OCI-LY1 (cell line): Measurements from ENCODE around the gene LASP1NB.

ENCODE experiments used
- EZH2 ChIP-seq: fragments of 200-600 bp; sonication (generic), shearing (Covaris generic); IDR thresholded peaks from 2 replicates; pipeline ENCODE4 v1.8.0; 2017; ENCODE audit warnings: borderline replicate concordance, mixed run types, mild to moderate bottlenecking, antibody characterized with exemption, low read length, moderate library complexity, mixed read lengths
- TF ChIP-seq, protein P1 (sequence below): fragments of 200-600 bp; sonication (generic), shearing (Covaris generic); IDR thresholded peaks from 2 replicates; pipeline ENCODE4 v1.5.1; 2017; ENCODE audit warnings: mild to moderate bottlenecking, antibody characterized with exemption, low read length, moderate library complexity, mixed read lengths

GRCh38 chr17:38886643-38887010 is 38.8 kb upstream of the LASP1NB start:
- no peak for TF ChIP-seq EZH2
- TF ChIP-seq, protein P1, sequence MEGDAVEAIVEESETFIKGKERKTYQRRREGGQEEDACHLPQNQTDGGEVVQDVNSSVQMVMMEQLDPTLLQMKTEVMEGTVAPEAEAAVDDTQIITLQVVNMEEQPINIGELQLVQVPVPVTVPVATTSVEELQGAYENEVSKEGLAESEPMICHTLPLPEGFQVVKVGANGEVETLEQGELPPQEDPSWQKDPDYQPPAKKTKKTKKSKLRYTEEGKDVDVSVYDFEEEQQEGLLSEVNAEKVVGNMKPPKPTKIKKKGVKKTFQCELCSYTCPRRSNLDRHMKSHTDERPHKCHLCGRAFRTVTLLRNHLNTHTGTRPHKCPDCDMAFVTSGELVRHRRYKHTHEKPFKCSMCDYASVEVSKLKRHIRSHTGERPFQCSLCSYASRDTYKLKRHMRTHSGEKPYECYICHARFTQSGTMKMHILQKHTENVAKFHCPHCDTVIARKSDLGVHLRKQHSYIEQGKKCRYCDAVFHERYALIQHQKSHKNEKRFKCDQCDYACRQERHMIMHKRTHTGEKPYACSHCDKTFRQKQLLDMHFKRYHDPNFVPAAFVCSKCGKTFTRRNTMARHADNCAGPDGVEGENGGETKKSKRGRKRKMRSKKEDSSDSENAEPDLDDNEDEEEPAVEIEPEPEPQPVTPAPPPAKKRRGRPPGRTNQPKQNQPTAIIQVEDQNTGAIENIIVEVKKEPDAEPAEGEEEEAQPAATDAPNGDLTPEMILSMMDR, result no peak
